ENCODE results near the gene TMEM89. TPM values are rescaled to one million over a fixed set of nuclear protein-coding genes. Genes with fewer than 3 reads are reported as not detected.
A peak's percentile ranks its signal among the peaks of the same experiment; 100 is the strongest.

TMEM89 gene
- total and polyA plus RNA-seq, 12 donors: not detected

DNA sequence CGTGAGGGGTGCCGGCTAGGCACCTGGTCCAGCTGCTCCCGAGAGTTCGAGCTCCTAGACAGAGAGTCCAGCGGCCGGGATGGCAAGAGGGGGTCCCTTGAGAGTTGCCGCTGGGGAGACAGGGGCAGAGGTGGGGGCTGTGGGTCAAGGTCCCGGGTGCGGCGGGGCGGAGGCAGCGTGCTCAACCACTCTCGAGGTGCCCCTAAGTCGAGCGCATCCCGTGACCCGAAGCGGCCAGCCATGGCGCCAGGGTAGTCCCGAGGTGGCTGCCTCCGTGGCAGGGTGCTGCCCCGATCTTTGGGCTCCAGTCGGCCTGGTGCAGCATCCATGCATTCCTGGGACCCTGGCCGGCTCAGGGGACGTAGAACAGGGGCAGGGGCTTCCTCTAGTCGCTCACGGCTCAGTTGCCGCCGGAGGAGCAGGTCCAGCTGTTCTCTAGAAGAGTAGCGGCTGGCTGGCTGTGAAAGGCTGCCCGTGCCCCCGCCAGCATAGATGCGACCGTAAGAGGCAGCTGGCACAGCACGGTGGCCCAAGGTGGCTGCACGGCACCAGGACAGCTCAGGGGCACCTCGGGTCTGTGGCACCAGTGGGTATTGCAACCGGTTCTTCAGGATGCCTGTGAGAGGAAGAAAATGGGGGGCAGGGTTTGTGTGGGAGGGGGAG, 18.5 kb upstream of the TMEM89 start:
- H3K27ac ChIP-seq: no peak overlapping the region
- H3K4me1 ChIP-seq: peaks cover 5 to 17% (median 10%) of the 10 kb centered on the region in 9 donors
- no peaks in the 10 kb centered on the region for H3K27me3 ChIP-seq
- H3K9me3 ChIP-seq: no peaks in the 10 kb centered on the region
- no peaks in the 10 kb centered on the region for H3K36me3 ChIP-seq
- TF ChIP-seq, protein P1, sequence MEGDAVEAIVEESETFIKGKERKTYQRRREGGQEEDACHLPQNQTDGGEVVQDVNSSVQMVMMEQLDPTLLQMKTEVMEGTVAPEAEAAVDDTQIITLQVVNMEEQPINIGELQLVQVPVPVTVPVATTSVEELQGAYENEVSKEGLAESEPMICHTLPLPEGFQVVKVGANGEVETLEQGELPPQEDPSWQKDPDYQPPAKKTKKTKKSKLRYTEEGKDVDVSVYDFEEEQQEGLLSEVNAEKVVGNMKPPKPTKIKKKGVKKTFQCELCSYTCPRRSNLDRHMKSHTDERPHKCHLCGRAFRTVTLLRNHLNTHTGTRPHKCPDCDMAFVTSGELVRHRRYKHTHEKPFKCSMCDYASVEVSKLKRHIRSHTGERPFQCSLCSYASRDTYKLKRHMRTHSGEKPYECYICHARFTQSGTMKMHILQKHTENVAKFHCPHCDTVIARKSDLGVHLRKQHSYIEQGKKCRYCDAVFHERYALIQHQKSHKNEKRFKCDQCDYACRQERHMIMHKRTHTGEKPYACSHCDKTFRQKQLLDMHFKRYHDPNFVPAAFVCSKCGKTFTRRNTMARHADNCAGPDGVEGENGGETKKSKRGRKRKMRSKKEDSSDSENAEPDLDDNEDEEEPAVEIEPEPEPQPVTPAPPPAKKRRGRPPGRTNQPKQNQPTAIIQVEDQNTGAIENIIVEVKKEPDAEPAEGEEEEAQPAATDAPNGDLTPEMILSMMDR (IDR thresholded peaks at IDR 0.05): no peak
- WGBS, 2 donors: 92 to 93% methylated on average over 38 of the region's 38 CpGs
- DNase-seq (no peak), ATAC-seq (no peak)
- no peak overlapping the region for H3K4me3 ChIP-seq
- intact Hi-C loops (cut with DNase I): loop anchor here in 1 of 10 donors (10.0 kb wide), 1 partner anchor 175 kb away; a partner anchor contains a TSS

DNA sequence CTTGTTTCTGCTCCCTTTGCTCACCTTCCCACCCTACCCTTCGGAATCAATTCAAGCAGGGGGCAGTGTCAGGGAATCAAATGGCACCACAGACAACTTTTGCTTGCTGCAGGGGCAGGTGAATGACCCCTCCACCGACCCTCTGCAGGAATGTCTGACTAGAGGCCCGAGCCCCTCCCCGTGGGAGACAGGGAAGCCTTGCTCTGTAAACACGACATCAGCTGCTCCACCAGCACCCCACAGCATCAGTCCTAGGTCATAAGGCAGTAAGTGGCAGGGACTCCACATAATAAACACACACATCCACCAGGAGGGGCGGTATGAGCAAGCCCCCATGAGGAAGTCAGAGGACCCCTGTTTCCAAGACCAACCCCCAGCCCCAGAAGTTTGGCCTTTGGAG, 15.7 kb upstream of the TMEM89 start:
- Histone ChIP-seq H3K27ac (peak overlapping the region in 2 of 10 donors; percentile 89 to 91), H3K27me3 (no peaks in the 10 kb centered on the region), H3K4me1 (peaks cover 5 to 28% (median 21%) of the 10 kb centered on the region in 9 donors), H3K36me3 (peaks cover 0 to 14% (median 0%) of the 10 kb centered on the region in 9 donors), H3K4me3 (no peak overlapping the region), H3K9me3 (no peaks in the 10 kb centered on the region)
- ATAC-seq (no peak), DNase-seq (no peak)
- intact Hi-C loops (cut with DNase I): loop anchor here in 1 of 10 donors (10.0 kb wide), 1 partner anchor 173 kb away; a partner anchor contains a TSS
- WGBS, 2 donors: 68 to 74% methylated on average over 6 of the region's 6 CpGs
- TF ChIP-seq, protein P1 (IDR thresholded peaks at IDR 0.05): no peak

DNA sequence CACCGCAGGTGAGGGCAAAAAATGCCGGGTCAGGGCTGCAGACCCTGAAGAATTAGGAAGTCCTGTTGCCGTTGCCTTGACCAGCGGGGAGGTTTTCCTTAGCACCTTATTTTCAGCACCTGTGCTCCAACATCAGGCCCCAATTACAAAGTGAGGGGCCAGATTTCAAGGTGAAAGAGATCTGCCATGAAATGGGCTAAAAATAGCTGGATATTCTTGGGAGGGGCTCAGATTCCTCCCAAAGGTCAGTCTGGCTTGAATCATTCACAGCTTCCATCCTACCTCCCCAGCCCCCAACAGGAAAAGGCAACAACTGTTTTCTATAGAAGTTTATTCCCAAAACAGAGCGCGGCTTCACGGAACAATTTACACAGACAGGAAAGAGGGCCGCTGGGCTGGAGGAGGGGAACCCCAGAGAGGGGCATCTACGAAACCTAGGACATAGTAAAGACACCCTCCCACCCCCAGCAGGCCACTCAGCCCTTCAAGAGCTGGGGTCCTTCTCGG, 14.6 kb upstream of the TMEM89 start:
- no peaks in the 10 kb centered on the region for H3K27me3 ChIP-seq
- H3K4me3 ChIP-seq: peak overlapping the region; percentile 73 to 99 (median 88)
- H3K36me3 ChIP-seq: peaks cover 0 to 24% (median 0%) of the 10 kb centered on the region in 9 donors
- peaks cover 5 to 28% (median 21%) of the 10 kb centered on the region in 9 donors for H3K4me1 ChIP-seq
- no peaks in the 10 kb centered on the region for H3K9me3 ChIP-seq
- DNase-seq (no peak), ATAC-seq (peak in 2 of 8 donors; percentile 14 to 15)
- H3K27ac ChIP-seq: peak overlapping the region; percentile 55 to 91 (median 88)
- intact Hi-C loops (cut with DNase I): loop anchor here in 1 of 10 donors (10.0 kb wide), 1 partner anchor 171 kb away; a partner anchor contains a TSS
- TF ChIP-seq, protein P1 (IDR thresholded peaks at IDR 0.05): no peak
- WGBS, 2 donors: 20 to 24% methylated on average over 10 of the region's 10 CpGs

DNA sequence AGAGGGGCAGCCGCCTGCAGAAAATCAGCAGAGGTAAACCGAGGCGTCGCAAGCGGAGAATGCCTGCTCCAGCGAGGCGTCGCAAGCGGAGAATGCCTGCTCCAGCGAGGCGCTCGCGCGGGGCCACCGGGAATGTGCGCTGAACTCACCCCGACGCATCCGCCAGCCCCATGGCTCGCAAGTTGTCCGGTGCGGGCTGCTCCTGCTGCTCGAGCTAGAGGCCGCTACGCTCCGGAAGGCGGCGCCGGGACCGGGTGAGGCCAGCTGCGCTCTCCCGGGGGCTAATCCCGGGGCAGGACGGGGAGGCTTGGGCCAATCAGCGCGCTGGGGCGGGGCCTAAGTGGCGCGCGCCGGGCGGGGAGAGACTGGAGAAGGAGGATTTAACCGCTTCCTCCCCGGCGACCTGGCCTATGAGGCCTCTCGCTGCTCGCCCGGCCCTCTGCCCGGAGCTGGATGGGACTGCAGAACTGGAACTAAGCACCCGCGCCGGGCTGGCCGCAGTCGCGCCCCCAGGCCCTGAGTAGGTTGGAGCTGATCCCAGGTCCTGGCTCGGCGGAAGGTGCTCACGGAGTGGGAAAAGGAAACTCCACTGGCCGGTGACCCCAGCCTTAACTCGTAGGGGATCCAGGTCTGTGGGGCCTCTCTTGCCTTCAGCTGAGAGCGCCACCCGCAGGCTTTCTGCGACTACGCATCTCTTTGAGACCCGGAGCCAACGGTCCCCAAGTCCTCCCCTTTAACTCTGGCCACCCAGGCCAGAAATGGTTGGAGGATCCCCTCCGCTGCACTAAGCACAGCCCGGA, 13.9 kb upstream of the TMEM89 start, which contains the start of gene SLC26A6:
Gene SLC26A6, minus strand, starts transcription at position 240 of the 800 bp plus-strand sequence. Its CDS starts 68 bp downstream, at position 172.
- DNase-seq (peak; percentile 97 to 98), ATAC-seq (peak; percentile 98 to 99 (median 99))
- H3K27ac ChIP-seq: peak within 1 kb of the TSS; percentile 55 to 91 (median 88)
- TF ChIP-seq, protein P1 (IDR thresholded peaks at IDR 0.05): peak in 8 of 9 donors; percentile 38 to 69 (median 45)
- H3K36me3 ChIP-seq: peaks cover 0 to 32% (median 0%) of the 10 kb centered on the region in 9 donors
- peak within 1 kb of the TSS; percentile 73 to 99 (median 88) for H3K4me3 ChIP-seq
- H3K9me3 ChIP-seq: no peaks in the 10 kb centered on the region
- H3K4me1 ChIP-seq: peaks cover 5 to 28% (median 21%) of the 10 kb centered on the region in 9 donors
- intact Hi-C loops (cut with DNase I): loop anchor here in 5 of 10 donors (2.0 to 10.0 kb wide), 4 partner anchors 49 to 171 kb away; partner anchors contain the start of genes NCKIPSD (in 2 of the 5) and PFKFB4 (in 1 of the 5)
- H3K27me3 ChIP-seq: no peaks in the 10 kb centered on the region
- 0 to 1% methylated on average over 68 of the region's 68 CpGs for WGBS, 2 donors

Data from heart right ventricle (tissue), 16 donors.